Activated CD8-positive, alpha-beta memory T cell treated with anti-CD3 and anti-CD28 coated beads, Interleukin-2, amount 50 U/mL, for 24 hours (primary cell): ENCODE results near the gene MRPS14.

Experiments
- DNase-seq: peaks from one replicate; pipeline ENCODE4 v3.0.0-alpha.2; 2020; ENCODE audit errors: extremely low read depth

Gene MRPS14

GRCh38 chr1:174984952-174985351, 38.3 kb downstream of the MRPS14 start:
- no peak for DNase-seq

- DNase-seq, result no peak
Observed at GRCh38 chr1:174982971-174983689, 40.1 kb downstream of the MRPS14 start.

GRCh38 chr1:174976436-174977108, 46.7 kb downstream of the MRPS14 start:
- no peak for DNase-seq

GRCh38 chr1:174975764-174976163, 47.5 kb downstream of the MRPS14 start:
- DNase-seq, result no peak

GRCh38 chr1:174974711-174975119, 48.5 kb downstream of the MRPS14 start:
- DNase-seq, result no peak

GRCh38 chr1:174971902-174972301, 51.3 kb downstream of the MRPS14 start:
- no peak for DNase-seq

GRCh38 chr1:174971466-174971865, 51.8 kb downstream of the MRPS14 start:
- no peak for DNase-seq

GRCh38 chr1:174969977-174970376, 53.2 kb downstream of the MRPS14 start:
- no peak for DNase-seq

- no peak for DNase-seq
Observed at GRCh38 chr1:174968750-174969244, 54.4 kb downstream of the MRPS14 start.

- DNase-seq, result no peak
Observed at GRCh38 chr1:174967845-174968705, 55.1 kb downstream of the MRPS14 start.

- DNase-seq, result no peak
Observed at GRCh38 chr1:174966008-174966572, 57.1 kb downstream of the MRPS14 start.

GRCh38 chr1:174965362-174966007, 57.7 kb downstream of the MRPS14 start:
- no peak for DNase-seq

GRCh38 chr1:174964972-174965361, 58.3 kb downstream of the MRPS14 start:
- no peak for DNase-seq

GRCh38 chr1:174964261-174964971, 58.8 kb downstream of the MRPS14 start:
- DNase-seq, result no peak

GRCh38 chr1:174963529-174964125, 59.6 kb downstream of the MRPS14 start:
- DNase-seq, result no peak
